Measurements from ENCODE around the gene NINL.

Gene NINL

GRCh38 chr20:25535762-25536161 is 49.6 kb downstream of the NINL start:
- in situ Hi-C loops (cut with MboI; ENCODE audit: low sequenced_read_pairs) = no loop called here

GRCh38 chr20:25534845-25535244 is 50.5 kb downstream of the NINL start:
- in situ Hi-C loops (cut with MboI; ENCODE audit: low sequenced_read_pairs) = no loop called here

- in situ Hi-C loops (cut with MboI; ENCODE audit: low sequenced_read_pairs) = no loop called here
Measured at GRCh38 chr20:25533920-25534700, 51.2 kb downstream of the NINL start.

DNA sequence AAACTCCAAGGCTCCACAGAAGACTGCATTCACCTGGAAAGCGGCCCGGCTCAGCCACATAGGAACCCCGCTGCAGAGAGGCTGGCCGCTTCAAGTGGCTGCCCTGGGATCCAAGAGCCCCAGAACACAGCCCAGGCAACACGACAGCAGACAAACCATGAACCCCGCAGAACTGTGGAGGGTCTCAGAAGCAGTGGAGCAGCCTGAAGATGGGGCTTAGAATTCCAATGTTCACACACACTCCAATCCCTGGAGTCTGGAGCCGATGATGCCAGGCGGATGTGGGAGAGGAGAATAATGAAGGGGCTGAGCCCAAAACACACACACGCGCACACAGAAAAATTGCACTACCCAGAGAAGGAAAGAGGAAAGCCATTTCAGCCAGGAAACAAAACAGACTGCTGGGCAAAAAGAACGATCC is 52.4 kb downstream of the NINL start:
- in situ Hi-C loops (cut with MboI; ENCODE audit: low sequenced_read_pairs) = no loop called here

GRCh38 chr20:25532015-25532751 is 53.1 kb downstream of the NINL start:
- in situ Hi-C loops (cut with MboI; ENCODE audit: low sequenced_read_pairs) = no loop called here

GRCh38 chr20:25529295-25529951 is 55.9 kb downstream of the NINL start:
- in situ Hi-C loops (cut with MboI; ENCODE audit: low sequenced_read_pairs) = no loop called here

GRCh38 chr20:25527949-25528348 is 57.4 kb downstream of the NINL start:
- in situ Hi-C loops (cut with MboI; ENCODE audit: low sequenced_read_pairs) = no loop called here

DNA sequence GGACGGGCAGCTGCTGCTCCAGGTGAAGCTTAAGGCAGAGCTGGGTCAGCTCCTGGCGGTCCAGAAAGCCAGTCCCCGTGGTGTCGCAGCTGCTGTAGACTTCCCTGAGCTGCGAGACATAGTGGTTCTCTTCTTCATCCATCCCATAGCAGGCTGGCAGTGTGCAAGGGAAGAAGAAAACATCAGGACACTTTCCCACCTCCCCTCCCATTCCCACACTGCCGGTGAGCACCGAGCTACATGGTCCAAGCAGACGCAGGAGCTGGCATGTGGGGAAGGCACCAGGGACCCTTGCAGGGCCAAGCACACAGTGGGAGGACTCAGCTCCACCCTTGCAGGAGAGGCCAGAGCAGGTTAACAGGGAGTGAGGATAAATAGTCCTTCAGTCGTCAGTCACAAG is 58.9 kb downstream of the NINL start:
- in situ Hi-C loops (cut with MboI; ENCODE audit: low sequenced_read_pairs) = no loop called here

DNA sequence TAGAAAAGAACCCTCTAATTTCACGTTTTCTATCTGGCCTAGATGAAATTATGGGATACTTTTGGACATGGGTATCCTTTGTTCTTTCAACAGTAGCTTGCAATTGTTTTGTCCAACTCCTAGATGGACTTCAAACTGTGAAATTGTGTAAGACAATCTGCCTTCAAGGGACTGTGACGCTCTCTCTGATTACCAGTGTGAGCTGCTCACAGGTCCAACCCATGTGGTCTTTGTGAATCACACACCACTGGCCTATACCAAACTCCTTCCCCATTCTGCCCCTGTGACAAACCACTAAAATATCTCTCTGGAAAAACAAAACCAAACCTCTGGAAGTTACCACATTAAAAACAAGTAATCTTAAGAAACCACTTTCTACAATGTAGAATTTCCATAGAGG is 59.5 kb downstream of the NINL start:
- in situ Hi-C loops (cut with MboI; ENCODE audit: low sequenced_read_pairs) = no loop called here

- in situ Hi-C loops (cut with MboI; ENCODE audit: low sequenced_read_pairs) = no loop called here
Measured at GRCh38 chr20:25525295-25525694, 60.0 kb downstream of the NINL start.

GRCh38 chr20:25521382-25521781 is 63.9 kb downstream of the NINL start:
- in situ Hi-C loops (cut with MboI; ENCODE audit: low sequenced_read_pairs) = no loop called here

DNA sequence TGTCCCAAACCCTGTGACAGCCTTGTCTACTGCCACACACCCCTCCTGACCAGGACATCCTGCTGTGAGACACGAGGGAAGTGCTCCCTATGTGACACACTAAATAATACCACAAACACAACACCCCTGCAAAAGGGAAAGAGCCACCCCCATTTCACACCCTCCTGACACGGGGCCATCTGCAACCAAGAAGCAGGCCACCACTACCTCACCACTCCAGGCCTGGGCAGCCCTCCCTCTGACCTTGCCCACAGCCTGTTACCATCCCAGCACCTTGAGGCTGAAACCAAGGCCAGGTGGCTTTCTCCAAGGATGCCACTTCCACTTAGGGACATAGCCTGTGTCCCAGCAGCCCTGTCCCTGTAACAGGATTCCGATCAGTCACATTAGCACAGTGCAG is 68.2 kb downstream of the NINL start:
- in situ Hi-C loops (cut with MboI; ENCODE audit: low sequenced_read_pairs) = no loop called here

GRCh38 chr20:25514747-25515340 is 70.5 kb downstream of the NINL start:
- in situ Hi-C loops (cut with MboI; ENCODE audit: low sequenced_read_pairs) = no loop called here

DNA sequence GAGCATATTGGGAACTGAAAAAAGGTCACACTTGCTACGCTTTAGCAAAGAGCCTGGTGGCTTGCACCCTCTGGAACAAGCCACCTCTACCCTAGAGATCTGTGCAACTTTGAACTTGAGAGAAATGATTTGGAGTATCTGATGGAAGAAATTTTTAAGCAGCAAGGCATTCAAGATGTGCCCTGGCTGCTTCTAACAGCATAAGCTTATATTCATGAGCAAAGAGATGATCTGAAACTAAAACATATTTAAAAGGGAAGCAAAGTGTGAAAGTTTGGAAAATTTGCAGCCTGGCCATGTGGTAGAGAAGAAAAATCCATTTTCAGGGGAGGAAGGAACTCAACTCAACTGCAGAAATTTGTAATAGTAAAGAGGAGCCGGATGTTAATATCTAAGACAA is 71.1 kb downstream of the NINL start:
- in situ Hi-C loops (cut with MboI; ENCODE audit: low sequenced_read_pairs) = no loop called here

GRCh38 chr20:25512709-25513108 is 72.6 kb downstream of the NINL start:
- in situ Hi-C loops (cut with MboI; ENCODE audit: low sequenced_read_pairs) = no loop called here

DNA sequence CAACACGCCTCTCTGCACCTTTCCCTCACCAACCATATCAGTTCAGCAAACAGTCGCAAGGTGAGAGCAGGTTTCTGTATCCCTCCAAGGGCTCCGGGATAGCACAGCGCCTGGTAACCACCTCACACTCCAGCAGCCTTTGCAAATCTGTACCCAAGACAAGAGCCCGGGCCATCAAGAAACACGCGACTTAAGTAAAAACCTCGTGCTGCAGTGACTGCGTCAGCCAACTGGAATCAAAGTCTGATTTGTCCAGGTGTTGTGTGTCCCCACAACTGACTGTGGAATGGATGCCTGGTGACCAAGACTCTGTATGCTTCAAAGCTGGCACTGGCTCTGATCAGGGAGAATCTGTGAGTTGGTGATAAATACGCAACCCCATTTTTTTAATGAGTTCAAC is 74.1 kb downstream of the NINL start:
- in situ Hi-C loops (cut with MboI; ENCODE audit: low sequenced_read_pairs) = no loop called here

- in situ Hi-C loops (cut with MboI; ENCODE audit: low sequenced_read_pairs) = no loop called here
Measured at GRCh38 chr20:25510721-25511120, 74.6 kb downstream of the NINL start.

DNA sequence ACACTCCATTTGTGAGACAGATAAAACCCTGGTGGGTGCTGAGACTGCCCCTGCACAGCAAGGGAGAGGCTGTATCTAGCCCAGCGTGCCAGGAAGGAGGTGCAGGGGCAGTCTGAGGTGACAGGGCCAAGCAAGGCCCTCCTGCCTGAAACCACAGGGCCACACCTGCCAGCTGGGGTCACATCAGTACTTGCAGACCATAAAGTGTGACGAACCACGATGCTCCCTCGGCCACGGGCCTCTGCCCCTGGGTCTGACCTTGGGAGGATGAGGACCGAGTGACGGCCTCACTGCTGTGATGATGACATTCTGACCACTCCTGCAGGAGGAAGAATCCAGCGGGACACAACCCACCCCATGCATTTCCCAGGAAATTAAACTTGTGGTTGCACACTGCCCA is 75.1 kb downstream of the NINL start:
- in situ Hi-C loops (cut with MboI; ENCODE audit: low sequenced_read_pairs) = no loop called here

- in situ Hi-C loops (cut with MboI; ENCODE audit: low sequenced_read_pairs) = no loop called here
Measured at GRCh38 chr20:25509084-25509483, 76.2 kb downstream of the NINL start.

DNA sequence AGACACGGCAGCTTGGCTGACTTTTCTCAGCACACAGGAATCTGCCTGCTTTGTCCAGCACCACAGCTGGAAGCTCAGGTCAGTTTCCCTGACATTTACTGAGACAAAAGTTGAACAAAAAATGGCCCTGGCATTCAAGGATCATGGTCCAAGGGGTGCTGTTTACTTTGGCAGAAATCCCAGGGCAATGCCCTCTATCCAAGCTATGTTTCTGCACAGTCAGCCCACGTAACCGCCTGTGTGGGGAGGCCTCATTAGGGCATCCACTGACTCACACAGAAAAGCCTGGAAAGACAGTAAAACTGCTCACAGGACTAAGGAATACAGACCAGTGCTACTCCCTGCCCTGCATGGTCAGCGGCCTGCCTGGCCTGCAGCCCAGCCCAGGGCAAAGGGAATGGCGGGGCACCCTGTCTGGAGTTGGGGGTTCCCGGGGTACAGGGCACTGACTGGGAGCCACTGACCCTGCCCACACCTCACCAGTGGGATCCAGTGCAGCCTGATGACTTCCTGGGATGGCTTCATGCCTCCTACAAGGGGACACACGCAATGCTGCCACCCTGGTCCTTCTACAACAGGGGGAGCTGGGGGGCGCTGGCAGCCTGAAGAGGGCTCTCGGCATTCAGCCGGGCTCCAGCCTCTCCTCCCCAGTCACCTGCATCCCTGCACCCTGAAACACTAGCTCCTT is 77.1 kb downstream of the NINL start:
- in situ Hi-C loops (cut with MboI; ENCODE audit: low sequenced_read_pairs) = no loop called here

Measured in HL-60/S4 (cell line).